Gastroesophageal sphincter (tissue), 4 donors: Measurements from ENCODE around the gene NEU1. TPM values are rescaled to one million over a fixed set of nuclear protein-coding genes. Genes with fewer than 3 reads are reported as not detected.

ENCODE experiments used
- ATAC-seq: fragments of 150-250 bp; one replicate; pipeline ENCODE4 v1.9.1; 2016; ENCODE audit warnings: mild to moderate bottlenecking, moderate library complexity
- H3K27ac ChIP-seq, 4 donors: fragments of 200-600 bp; sonication (generic) in 3 of 4; 1 replicate in 3 of 4; 2 replicates in 1 of 4; pipeline ENCODE4 v1.5.1; 2016 to 2019
- H3K27me3 ChIP-seq: fragments of 200-600 bp; sonication (generic); one replicate; pipeline ENCODE4 v1.5.1; 2019
- H3K36me3 ChIP-seq, 2 donors: fragments of 200-600 bp; sonication (generic); one replicate each; pipeline ENCODE4 v1.5.1; 2019; ENCODE audit warnings: control low read depth in 1 of 2
- H3K4me1 ChIP-seq, 3 donors: fragments of 200-600 bp; sonication (generic); 1 replicate in 2 of 3; 2 replicates in 1 of 3; pipeline ENCODE4 v1.5.1; 2016 to 2019; ENCODE audit warnings: control low read depth in 2 of 3
- H3K4me3 ChIP-seq, 2 donors: fragments of 200-600 bp; sonication (generic); one replicate each; pipeline ENCODE4 v1.5.1; 2019; ENCODE audit warnings: mild to moderate bottlenecking in 1 of 2, moderate library complexity in 1 of 2
- H3K9me3 ChIP-seq, 3 donors: fragments of 200-600 bp; sonication (generic); one replicate each; pipeline ENCODE4 v1.5.1; 2017 to 2019; ENCODE audit warnings: control low read depth in 2 of 3
- CTCF ChIP-seq, 4 experiments: fragments of 200-600 bp in 2 of 4; fragments of 450-650 bp in 2 of 4; sonication (generic) in 1 of 4; IDR thresholded peaks; one replicate each; pipeline ENCODE4 v1.5.1; 2017 to 2019; ENCODE audit warnings: antibody characterized with exemption in 4 of 4, mild to moderate bottlenecking in 2 of 4, moderate library complexity in 2 of 4
- EP300 ChIP-seq: sonication (generic); formaldehyde crosslinking; IDR thresholded peaks from one replicate; pipeline ENCODE4 v1.6.1; 2017; ENCODE audit warnings: antibody characterized with exemption, mild to moderate bottlenecking
- POLR2A ChIP-seq, 2 donors: fragments of 450-650 bp; IDR thresholded peaks; one replicate each; pipeline ENCODE4 v1.6.1; 2017; ENCODE audit warnings: antibody characterized with exemption in 2 of 2, mild to moderate bottlenecking in 2 of 2, moderate library complexity in 1 of 2
- POLR2AphosphoS5 ChIP-seq: sonication (generic); formaldehyde crosslinking; IDR thresholded peaks from one replicate; pipeline ENCODE4 v1.6.1; 2017; ENCODE audit warnings: antibody characterized with exemption
- WGBS, 2 donors: methylation state at CpG; one replicate each; pipeline ENCODE4 v1.1.5; 2018; ENCODE audit warnings: low coverage in 1 of 2; 5-methylcytosine and 5-hydroxymethylcytosine counted together
- total RNA-seq, 4 donors: library from RNA; depleted of rRNA; stranded (reverse); fragments of >200 nt; gene quantifications; one replicate each; pipeline ENCODE4 v1.1.0, GENCODE V29; 2016

NEU1 gene
- total RNA-seq, 4 donors from 2014 or later, result 28.2 to 39.1 (median 30.5) TPM

DNA sequence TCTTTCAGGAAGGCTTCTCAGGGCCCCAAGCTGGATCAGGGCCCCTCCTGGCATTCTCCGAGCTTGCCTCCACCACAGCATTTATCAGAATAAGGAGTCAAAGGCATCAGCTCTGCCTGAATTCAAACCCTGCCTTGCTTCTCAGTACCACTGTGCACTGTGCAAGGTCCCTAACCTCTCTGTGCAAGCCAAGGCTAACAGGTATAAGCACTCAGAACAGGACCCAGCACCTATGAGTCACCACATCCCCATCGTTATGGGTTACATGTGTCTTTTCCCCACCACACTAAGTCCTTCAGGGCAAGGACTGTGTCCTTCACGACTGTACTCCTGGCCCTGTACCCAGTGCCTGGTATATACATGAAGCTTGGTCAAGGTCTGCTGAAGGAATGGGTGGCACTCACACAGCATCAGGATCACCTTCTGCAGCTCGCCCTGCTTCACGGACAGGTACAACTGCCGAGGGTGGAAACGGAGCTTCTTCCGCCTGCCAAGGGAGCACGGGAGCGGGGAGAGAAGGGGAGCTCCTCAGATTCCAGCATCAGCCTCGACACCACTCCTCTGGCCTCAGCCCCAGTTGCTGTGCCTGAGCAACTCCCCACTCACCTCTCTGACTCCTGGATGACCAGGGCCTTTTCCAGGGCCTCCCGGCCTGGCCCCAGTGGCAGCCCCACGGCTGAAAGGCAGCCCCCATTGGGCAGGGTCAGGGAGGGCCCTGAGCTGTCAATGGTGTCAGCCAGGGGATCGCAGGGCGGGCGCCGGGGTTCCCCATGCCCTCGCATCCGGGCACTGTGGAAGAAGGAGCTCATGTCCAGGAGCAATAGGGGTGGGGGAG, 24.8 kb upstream of the NEU1 start:
- Histone ChIP-seq H3K27me3 (no peaks in the 10 kb centered on the region), H3K27ac (no peak overlapping the region), H3K9me3 (no peaks in the 10 kb centered on the region), H3K4me1 (no peaks in the 10 kb centered on the region), H3K36me3 (peaks cover 0 to 100% of the 10 kb centered on the region in 2 donors), H3K4me3 (no peak overlapping the region)
- WGBS, 2 donors, result 74 to 80% methylated on average over 1 to 3 of the region's 19 CpGs
- TF ChIP-seq CTCF (IDR thresholded peaks at IDR 0.05) (no peak), POLR2AphosphoS5 (no peak), EP300 (no peak), POLR2A (IDR thresholded peaks at IDR 0.05) (no peak)
- ATAC-seq, result no peak

GRCh38 chr6:31886541-31886991, 23.9 kb upstream of the NEU1 start:
- 76% methylated on average over 8 of the region's 18 CpGs; no CpG with 5 or more reads in 1 of the 2 donors for WGBS, 2 donors
- no peaks in the 10 kb centered on the region for H3K4me1 ChIP-seq
- H3K27ac ChIP-seq, result no peak overlapping the region
- ATAC-seq, result no peak
- no peaks in the 10 kb centered on the region for H3K9me3 ChIP-seq
- H3K36me3 ChIP-seq, result peaks cover 0 to 100% of the 10 kb centered on the region in 2 donors
- H3K4me3 ChIP-seq, result no peak overlapping the region
- no peak for TF ChIP-seq CTCF (IDR thresholded peaks at IDR 0.05)
- TF ChIP-seq EP300, result no peak
- TF ChIP-seq POLR2AphosphoS5, result no peak
- TF ChIP-seq POLR2A (IDR thresholded peaks at IDR 0.05), result no peak
- H3K27me3 ChIP-seq, result no peaks in the 10 kb centered on the region

GRCh38 chr6:31884528-31885035, 22.0 kb upstream of the NEU1 start:
- Histone ChIP-seq H3K27me3 (no peaks in the 10 kb centered on the region), H3K9me3 (no peaks in the 10 kb centered on the region), H3K36me3 (peaks cover 0 to 100% of the 10 kb centered on the region in 2 donors), H3K4me3 (no peak overlapping the region), H3K4me1 (no peaks in the 10 kb centered on the region), H3K27ac (no peak overlapping the region)
- TF ChIP-seq CTCF (IDR thresholded peaks at IDR 0.05) (no peak), POLR2A (IDR thresholded peaks at IDR 0.05) (no peak), POLR2AphosphoS5 (no peak), EP300 (no peak)
- no peak for ATAC-seq
- 80 to 88% methylated on average over 1 to 5 of the region's 22 CpGs for WGBS, 2 donors

DNA sequence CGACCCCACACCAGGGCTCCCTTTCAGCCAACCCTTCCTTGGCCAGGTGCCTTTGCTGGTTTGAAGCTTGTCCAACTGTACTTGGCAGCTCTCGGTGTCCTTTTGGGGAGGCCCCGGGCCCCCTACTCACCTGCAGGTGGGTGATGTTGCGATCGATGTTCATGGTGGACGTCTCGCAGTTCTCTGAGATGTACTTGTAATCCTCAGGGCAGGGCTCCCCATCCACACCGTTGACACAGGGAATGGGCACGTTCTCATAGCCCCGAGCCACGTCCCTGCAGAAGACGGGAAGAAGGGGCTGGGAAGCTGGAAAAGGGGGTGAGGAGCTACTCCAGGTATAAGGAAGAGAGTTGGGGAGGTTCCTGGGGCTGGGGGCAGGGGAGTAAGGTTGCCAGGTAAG, 21.1 kb upstream of the NEU1 start:
- Histone ChIP-seq H3K27me3 (no peaks in the 10 kb centered on the region), H3K27ac (no peak overlapping the region), H3K36me3 (peaks cover 0 to 93% of the 10 kb centered on the region in 2 donors), H3K4me1 (no peaks in the 10 kb centered on the region), H3K4me3 (no peak overlapping the region), H3K9me3 (no peaks in the 10 kb centered on the region)
- 75 to 91% methylated on average over 1 to 4 of the region's 12 CpGs for WGBS, 2 donors
- no peak for ATAC-seq
- TF ChIP-seq EP300, result no peak
- no peak for TF ChIP-seq CTCF (IDR thresholded peaks at IDR 0.05)
- no peak for TF ChIP-seq POLR2AphosphoS5

DNA sequence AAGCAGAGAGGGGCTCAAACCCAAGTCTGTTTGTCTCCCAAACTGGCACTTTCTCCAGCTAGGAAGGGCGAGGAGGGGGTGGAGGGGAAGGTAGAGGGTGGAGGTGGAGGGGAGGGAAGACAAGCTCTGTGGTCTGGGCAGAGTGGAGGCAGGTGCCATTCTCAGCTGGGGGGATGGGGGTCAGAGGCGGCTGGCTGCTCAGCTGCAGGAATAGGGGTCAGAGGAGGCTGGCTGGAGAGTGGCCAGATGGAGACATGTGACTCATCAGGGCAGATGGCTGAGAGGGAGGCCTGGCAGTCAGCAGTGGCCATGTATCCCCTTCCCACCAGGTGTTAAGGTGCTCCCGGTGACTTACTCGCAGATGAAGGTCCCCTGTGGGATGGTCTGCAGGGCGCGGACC, 19.7 kb upstream of the NEU1 start:
- Histone ChIP-seq H3K27ac (no peak overlapping the region), H3K9me3 (no peaks in the 10 kb centered on the region), H3K4me3 (no peak overlapping the region), H3K27me3 (no peaks in the 10 kb centered on the region), H3K36me3 (peaks cover 0 to 80% of the 10 kb centered on the region in 2 donors), H3K4me1 (no peaks in the 10 kb centered on the region)
- WGBS, 2 donors, result 17 to 81% methylated on average over 1 to 3 of the region's 6 CpGs
- no peak for TF ChIP-seq CTCF (IDR thresholded peaks at IDR 0.05)
- TF ChIP-seq EP300, result no peak
- no peak for ATAC-seq
